OCI-LY3 (cell line): ENCODE results near the gene NECAB3.

Experiments
- H2AFZ ChIP-seq: fragments of 200-600, 300-600 bp; shearing (Covaris generic); 2 replicates; pipeline ENCODE4 v1.6.0; 2014; ENCODE audit warnings: antibody characterized with exemption, low read depth, low read length
- H3K27ac ChIP-seq: fragments of 200-600, 300-600 bp; sonication (generic); 2 replicates; pipeline ENCODE4 v1.5.1; 2014; ENCODE audit warnings: mild to moderate bottlenecking, low read length, moderate library complexity, mixed read lengths
- H3K27me3 ChIP-seq: fragments of 200-600, 300-600 bp; sonication (generic); 2 replicates; pipeline ENCODE4 v1.6.1; 2014; ENCODE audit warnings: low read depth, low read length, mixed read lengths
- H3K36me3 ChIP-seq: fragments of 200-600, 300-600 bp; sonication (generic); replicated peaks from 2 replicates; pipeline ENCODE3; 2014; ENCODE audit warnings: low read depth, low read length, mixed read lengths
- H3K4me1 ChIP-seq: fragments of 300-600, 200-600 bp; sonication (generic); 2 replicates; pipeline ENCODE4 v1.6.1; 2014; ENCODE audit warnings: low read length, mixed read lengths
- H3K4me2 ChIP-seq: fragments of 200-600, 300-600 bp; sonication (generic); 2 replicates; pipeline ENCODE4 v1.6.1; 2014; ENCODE audit warnings: low read length, mixed read lengths
- H3K4me3 ChIP-seq: fragments of 300-600, 200-600 bp; sonication (generic); 2 replicates; pipeline ENCODE4 v1.5.1; 2014; ENCODE audit warnings: antibody characterized with exemption, mild to moderate bottlenecking, low read length, moderate library complexity
- H3K79me2 ChIP-seq: fragments of 300-600, 200-600 bp; shearing (Covaris generic); 2 replicates; pipeline ENCODE4 v1.6.1; 2014; ENCODE audit warnings: mild to moderate bottlenecking, low read length, mixed read lengths
- H3K9ac ChIP-seq: fragments of 300-600, 200-600 bp; shearing (Covaris generic); 2 replicates; pipeline ENCODE4 v1.6.0; 2014; ENCODE audit warnings: mild to moderate bottlenecking, low read length, moderate library complexity
- H3K9me3 ChIP-seq: fragments of 200-600, 300-600 bp; shearing (Covaris generic); 2 replicates; pipeline ENCODE4 v1.6.1; 2014; ENCODE audit warnings: low read length, mixed read lengths; ENCODE audit not compliant: insufficient read depth
- H4K20me1 ChIP-seq: fragments of 200-600, 300-600 bp; sonication (generic); 2 replicates; pipeline ENCODE4 v1.6.1; 2016; ENCODE audit warnings: low read length, mixed read lengths; ENCODE audit not compliant: insufficient read depth
- CTCF ChIP-seq: fragments of 200-600, 300-600 bp; sonication (generic); IDR thresholded peaks from 2 replicates; pipeline ENCODE4 v1.5.1; 2014; ENCODE audit warnings: antibody characterized with exemption, low read length, low read depth
- EZH2phosphoT487 ChIP-seq: fragments of 200-600 bp; shearing (Covaris generic); IDR thresholded peaks from 2 replicates; pipeline ENCODE4 v1.6.1; 2018; ENCODE audit warnings: antibody characterized with exemption, mixed run types, low read depth

The NECAB3 gene

GRCh38 chr20:33621717-33622400 is 52.4 kb downstream of the NECAB3 start:
- no peaks in the 10 kb centered on the region for H3K27me3 ChIP-seq
- no peaks in the 10 kb centered on the region for H3K79me2 ChIP-seq
- no peak overlapping the region for H2AFZ ChIP-seq
- H3K4me3 ChIP-seq, result no peak overlapping the region
- H3K27ac ChIP-seq, result no peak overlapping the region
- TF ChIP-seq CTCF (no peak), EZH2phosphoT487 (no peak)
- no peaks in the 10 kb centered on the region for H3K9me3 ChIP-seq
- no peak overlapping the region for H3K9ac ChIP-seq
- H3K4me1 ChIP-seq, result no peaks in the 10 kb centered on the region
- no peak overlapping the region for H3K4me2 ChIP-seq
- peaks cover 9% of the 10 kb centered on the region for H3K36me3 ChIP-seq
- H4K20me1 ChIP-seq, result no peaks in the 10 kb centered on the region

- Histone ChIP-seq H3K9me3 (no peaks in the 10 kb centered on the region), H3K4me2 (no peak overlapping the region), H3K27ac (no peak overlapping the region), H4K20me1 (no peaks in the 10 kb centered on the region), H3K4me1 (peaks cover 33% of the 10 kb centered on the region), H2AFZ (no peak overlapping the region), H3K9ac (no peak overlapping the region), H3K4me3 (no peak overlapping the region), H3K36me3 (peaks cover 42% of the 10 kb centered on the region), H3K27me3 (no peaks in the 10 kb centered on the region), H3K79me2 (no peaks in the 10 kb centered on the region)
- TF ChIP-seq CTCF (no peak), EZH2phosphoT487 (no peak)
Measured at GRCh38 chr20:33612001-33612400, 62.2 kb downstream of the NECAB3 start.

GRCh38 chr20:33611106-33611505 is 63.1 kb downstream of the NECAB3 start:
- Histone ChIP-seq H3K27ac (no peak overlapping the region), H2AFZ (no peak overlapping the region), H3K9ac (no peak overlapping the region), H3K4me2 (no peak overlapping the region), H3K4me1 (peaks cover 42% of the 10 kb centered on the region), H3K27me3 (no peaks in the 10 kb centered on the region), H3K36me3 (peaks cover 42% of the 10 kb centered on the region), H3K4me3 (no peak overlapping the region), H3K9me3 (no peaks in the 10 kb centered on the region), H3K79me2 (no peaks in the 10 kb centered on the region), H4K20me1 (no peaks in the 10 kb centered on the region)
- no peak for TF ChIP-seq CTCF
- TF ChIP-seq EZH2phosphoT487, result no peak

GRCh38 chr20:33609504-33609903 is 64.7 kb downstream of the NECAB3 start:
- Histone ChIP-seq H2AFZ (no peak overlapping the region), H3K27me3 (no peaks in the 10 kb centered on the region), H3K9ac (no peak overlapping the region), H3K9me3 (no peaks in the 10 kb centered on the region), H3K4me2 (peak overlapping the region; percentile 62), H3K4me3 (peak overlapping the region; percentile 29; the same call in 1 of the 2 replicates), H3K4me1 (peaks cover 50% of the 10 kb centered on the region), H3K36me3 (peaks cover 37% of the 10 kb centered on the region), H3K79me2 (no peaks in the 10 kb centered on the region), H4K20me1 (no peaks in the 10 kb centered on the region), H3K27ac (peak overlapping the region; percentile 44)
- TF ChIP-seq CTCF (no peak), EZH2phosphoT487 (no peak)
